A549 (cell line): Measurements from ENCODE around the gene MYO1E. TPM values are rescaled to one million over a fixed set of nuclear protein-coding genes. Genes with fewer than 3 reads are reported as not detected.

Source experiments
- ATAC-seq, 2 experiments: fragments of 200-7000 bp in 1 of 2; fragments of >200 bp in 1 of 2; cut with Nextera tagmentation in 1 of 2; cut with Tn5 transposase in 1 of 2; 3 replicates each; pipeline versions ENCODE4 v1.8.0 to v1.9.1; 2018 to 2020; ENCODE audit warnings: mild to moderate bottlenecking in 1 of 2, moderate library complexity in 1 of 2
- CTCF ChIA-PET: fragments of 300-600 bp; sonication (Branson Sonifier 250); formaldehyde crosslinking; extraction: SDS; loops from one replicate; lab custom pipeline; 2021; ENCODE audit warnings: antibody characterized with exemption, inconsistent platforms; lab: Yijun Ruan, JAX
- POLR2A ChIA-PET: fragments of 350-600 bp; formaldehyde crosslinking; extraction: SDS; loops from one replicate; lab custom pipeline; 2021; ENCODE audit warnings: antibody characterized with exemption, inconsistent platforms; lab: Yijun Ruan, JAX
- DNase-seq, 2 experiments: peaks; one replicate each; pipeline versions ENCODE4 v3.0.0 to v3.0.0-alpha.2; 2011 to 2016; ENCODE audit warnings: low read depth in 1 of 2, low spot score in 1 of 2
- FAIRE-seq: peaks from 2 replicates; lab custom pipeline; 2011; peaks lifted over from hg19 to GRCh38; lab: Jason Lieb, UNC
- H3K27ac ChIP-seq, 2 experiments: fragments of >200 bp; sonication (Bioruptor Twin); formaldehyde crosslinking; 3 replicates each; pipeline ENCODE4 v1.5.1; 2016 to 2017
- H3K4me1 ChIP-seq: fragments of >200 bp; sonication (Bioruptor Twin); formaldehyde crosslinking; 3 replicates; pipeline ENCODE4 v1.6.1; 2016
- H3K4me2 ChIP-seq: fragments of >200 bp; sonication (Bioruptor Twin); formaldehyde crosslinking; 3 replicates; pipeline ENCODE4 v1.6.1; 2016
- H3K4me3 ChIP-seq: fragments of >200 bp; sonication (Bioruptor Twin); formaldehyde crosslinking; 3 replicates; pipeline ENCODE4 v1.5.1; 2016
- H3K9me3 ChIP-seq: fragments of >200 bp; sonication (Bioruptor Twin); formaldehyde crosslinking; 3 replicates; pipeline ENCODE4 v1.6.1; 2016
- BCL3 ChIP-seq: fragments of >200 bp; sonication (Bioruptor Twin); formaldehyde crosslinking; IDR thresholded peaks from 3 replicates; pipeline ENCODE4 v1.6.1; 2016
- BHLHE40 ChIP-seq: IDR thresholded peaks from 2 replicates; pipeline ENCODE4 v1.6.1; 2012; ENCODE audit warnings: low read depth, low read length, inconsistent platforms
- CBX8 ChIP-seq: fragments of 200-600 bp; sonication (generic); IDR thresholded peaks from 2 replicates; pipeline ENCODE4 v1.6.1; 2016
- CEBPB ChIP-seq, 2 experiments: fragments of >200 bp in 1 of 2; sonication (Bioruptor Twin) in 1 of 2; formaldehyde crosslinking in 1 of 2; IDR thresholded peaks; 2 replicates each; pipeline ENCODE4 v1.6.1; 2012 to 2016
- CHD2 ChIP-seq: fragments of 150-350 bp; IDR thresholded peaks from 2 replicates; pipeline ENCODE4 v1.6.1; 2014; ENCODE audit warnings: low read length; ENCODE audit not compliant: partially characterized antibody
- CTCF ChIP-seq: fragments of >200 bp; sonication (Bioruptor Twin); formaldehyde crosslinking; IDR thresholded peaks from 3 replicates; pipeline ENCODE4 v1.5.1; 2016
- EHMT2 ChIP-seq: fragments of 200-600 bp; sonication (generic); IDR thresholded peaks from 2 replicates; pipeline ENCODE4 v1.6.1; 2016; ENCODE audit warnings: antibody characterized with exemption, low read depth, mild to moderate bottlenecking, moderate library complexity
- ESRRA ChIP-seq: fragments of 150-350 bp; IDR thresholded peaks from 2 replicates; pipeline ENCODE4 v1.6.1; 2014; ENCODE audit warnings: mild to moderate bottlenecking, low read length, borderline replicate concordance
- GATA3 ChIP-seq: IDR thresholded peaks from 2 replicates; pipeline ENCODE4 v1.6.1; 2012; ENCODE audit warnings: borderline replicate concordance
- HDAC2 ChIP-seq: fragments of 200-600 bp; sonication (generic); IDR thresholded peaks from 2 replicates; pipeline ENCODE4 v1.6.1; 2016
- HOXB5 ChIP-seq: fragments of 250-450 bp; sonication (Bioruptor Pico); IDR thresholded peaks from 2 replicates; pipeline ENCODE4 v1.5.0; 2020; ENCODE audit warnings: mild to moderate bottlenecking, moderate library complexity
- MAZ ChIP-seq: fragments of 150-350 bp; IDR thresholded peaks from 2 replicates; pipeline ENCODE4 v1.6.1; 2014; ENCODE audit warnings: antibody characterized with exemption, low read depth, low read length, borderline replicate concordance
- NFE2L2 ChIP-seq: fragments of 150-350 bp; conservative IDR thresholded peaks from 2 replicates; pipeline ENCODE4 v1.6.1; 2014; ENCODE audit warnings: low read length
- PHF8 ChIP-seq: fragments of 200-600 bp; sonication (generic); IDR thresholded peaks from 2 replicates; pipeline ENCODE4 v1.6.1; 2016; ENCODE audit warnings: low read depth, mild to moderate bottlenecking, antibody characterized with exemption, moderate library complexity, borderline replicate concordance
- POLR2A ChIP-seq: IDR thresholded peaks from 2 replicates; pipeline ENCODE4 v1.6.1; 2012; ENCODE audit warnings: mild to moderate bottlenecking, low read length
- RAD21 ChIP-seq, 2 experiments: fragments of >200 bp in 1 of 2; sonication (Bioruptor Twin) in 1 of 2; formaldehyde crosslinking in 1 of 2; IDR thresholded peaks in 1 of 2; conservative IDR thresholded peaks in 1 of 2; 2 replicates in 1 of 2; 3 replicates in 1 of 2; pipeline ENCODE4 v1.6.1; 2012 to 2018; ENCODE audit warnings: inconsistent platforms in 1 of 2
- RARB ChIP-seq: fragments of 250-450 bp; sonication (Bioruptor Pico); IDR thresholded peaks from 2 replicates; pipeline ENCODE4 v1.8.0; 2021; ENCODE audit warnings: mild to moderate bottlenecking, moderate library complexity
- SMC3 ChIP-seq: fragments of >200 bp; sonication (Bioruptor Twin); formaldehyde crosslinking; IDR thresholded peaks from 3 replicates; pipeline ENCODE4 v1.6.1; 2018; ENCODE audit warnings: inconsistent platforms
- SREBF2 ChIP-seq: fragments of 450-650 bp; IDR thresholded peaks from 2 replicates; pipeline ENCODE4 v1.6.1; 2014; ENCODE audit warnings: mild to moderate bottlenecking, moderate library complexity
- TFCP2L1 ChIP-seq: fragments of 250-450 bp; sonication (Bioruptor Pico); IDR thresholded peaks from 2 replicates; pipeline ENCODE4 v1.5.0; 2021; ENCODE audit warnings: mild to moderate bottlenecking
- USF2 ChIP-seq: fragments of 450-650 bp; IDR thresholded peaks from 2 replicates; pipeline ENCODE4 v1.6.1; 2014; ENCODE audit warnings: antibody characterized with exemption
- ZNF302 ChIP-seq: fragments of 250-450 bp; sonication (Bioruptor Pico); IDR thresholded peaks from 2 replicates; pipeline ENCODE4 v1.9.0; 2021; ENCODE audit warnings: inconsistent platforms, mild to moderate bottlenecking, moderate library complexity
- WGBS: methylation state at CpG from one replicate; pipeline ENCODE4 v1.1.6; 2017; ENCODE audit errors: missing lambda C conversion rate; 5-methylcytosine and 5-hydroxymethylcytosine counted together
- polyA plus RNA-seq, 4 experiments: library from polyadenylated mRNA; depleted of rRNA in 3 of 4; stranded (reverse); fragments of >200 nt; fragmentation: RNase III in 1 of 4; extraction: RNeasy Plus Mini Kit Qiagen cat#74134 plus additional on column Dnase treatment in 1 of 4; gene quantifications; 2 replicates in 3 of 4; 3 replicates in 1 of 4; pipeline ENCODE4 v1.2.3, GENCODE V29; 2011 to 2017
- TF ChIP-seq, protein P1 (sequence below): fragments of 150-350 bp; IDR thresholded peaks from 2 replicates; pipeline ENCODE4 v1.6.1; 2014; ENCODE audit warnings: low read depth, mild to moderate bottlenecking, low read length
- TF ChIP-seq, protein P2 (sequence below): fragments of 250-450 bp; sonication (Bioruptor Pico); IDR thresholded peaks from 2 replicates; pipeline ENCODE4 v1.5.0; 2021; ENCODE audit warnings: mild to moderate bottlenecking, moderate library complexity, borderline replicate concordance
- TF ChIP-seq, protein P3 (sequence below): fragments of 250-450 bp; sonication (Bioruptor Pico); IDR thresholded peaks from 2 replicates; pipeline ENCODE4 v1.5.0; 2020; ENCODE audit warnings: low read depth, mild to moderate bottlenecking, moderate library complexity

Gene MYO1E
- polyA plus RNA-seq, 2 of the 4 experiments (the other 2 are of a cell fraction), result 202 to 497 TPM

- TF ChIP-seq, protein P1, sequence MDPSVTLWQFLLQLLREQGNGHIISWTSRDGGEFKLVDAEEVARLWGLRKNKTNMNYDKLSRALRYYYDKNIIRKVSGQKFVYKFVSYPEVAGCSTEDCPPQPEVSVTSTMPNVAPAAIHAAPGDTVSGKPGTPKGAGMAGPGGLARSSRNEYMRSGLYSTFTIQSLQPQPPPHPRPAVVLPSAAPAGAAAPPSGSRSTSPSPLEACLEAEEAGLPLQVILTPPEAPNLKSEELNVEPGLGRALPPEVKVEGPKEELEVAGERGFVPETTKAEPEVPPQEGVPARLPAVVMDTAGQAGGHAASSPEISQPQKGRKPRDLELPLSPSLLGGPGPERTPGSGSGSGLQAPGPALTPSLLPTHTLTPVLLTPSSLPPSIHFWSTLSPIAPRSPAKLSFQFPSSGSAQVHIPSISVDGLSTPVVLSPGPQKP, result no peak
- no peak for TF ChIP-seq CHD2
- TF ChIP-seq NFE2L2, result no peak
- no peak for TF ChIP-seq RARB (CRISPR knock-in tag)
- no peak for TF ChIP-seq CEBPB (IDR thresholded peaks at IDR 0.05)
- no peak for TF ChIP-seq CBX8
- TF ChIP-seq, all 56 proteins: peak for 0
Observed at GRCh38 chr15:59378855-59379254, 6.2 kb upstream of the MYO1E start (continued).

GRCh38 chr15:59377924-59378323 lies 5.3 kb upstream of the MYO1E start:
- FAIRE-seq (no peak), DNase-seq (no peak), ATAC-seq (no peak)
- Histone ChIP-seq H3K4me3 (no peak overlapping the region), H3K9me3 (no peaks in the 10 kb centered on the region), H3K4me2 (no peak overlapping the region), H3K4me1 (peaks cover 51% of the 10 kb centered on the region), H3K27ac (no peak overlapping the region; a peak in 1 of 6 replicates)
- 66% methylated on average over 3 of the region's 3 CpGs for WGBS
- ChIA-PET CTCF (interaction anchor here (0.7 to 3.7 kb wide), 13 partner anchors 11 to 216 kb away, joined by 3 to 14 read pairs (median 6); no protein-coding TSS in a partner anchor), POLR2A (interaction anchor here (0.6 kb wide), 2 partner anchors 94 to 122 kb away, joined by 3 to 4 read pairs; no protein-coding TSS in a partner anchor)
- no peak for TF ChIP-seq TFCP2L1 (CRISPR knock-in tag)
- peak; percentile 97 for TF ChIP-seq CEBPB (IDR thresholded peaks at IDR 0.05)
- TF ChIP-seq, all 56 proteins: peak for 1

DNA sequence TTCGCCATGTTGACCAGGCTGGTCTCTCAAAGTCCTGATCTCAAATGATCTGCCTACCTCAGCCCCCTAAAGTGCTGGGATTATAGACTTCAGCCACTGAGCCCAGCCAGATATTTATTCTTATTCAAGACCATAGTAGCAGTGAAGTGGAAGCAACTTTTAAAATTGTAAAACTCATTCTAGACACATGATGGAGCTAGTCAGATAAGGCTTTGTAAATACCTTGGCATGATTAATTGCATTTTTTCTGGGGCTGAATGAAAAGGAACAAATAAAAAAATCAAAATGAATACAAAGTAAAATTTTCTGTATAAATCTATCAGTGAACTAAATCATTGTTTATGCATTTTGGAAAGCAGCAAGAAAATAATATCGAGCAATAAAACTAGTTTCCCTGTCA lies 4.1 kb upstream of the MYO1E start:
- peak overlapping the region in 1 of 2 experiments; percentile 57; a peak in 3 of 6 replicates for H3K27ac ChIP-seq
- no peak for ATAC-seq
- ChIA-PET POLR2A (interaction anchor here (1.0 kb wide), 1 partner anchor 62 kb away, joined by 4 read pairs; the partner anchor contains the start of gene FAM81A), CTCF (interaction anchor here (0.6 to 3.7 kb wide), 19 partner anchors 11 to 282 kb away, joined by 3 to 14 read pairs (median 6); no protein-coding TSS in a partner anchor)
- DNase-seq, result peak in 1 of 2 experiments; percentile 48
- peaks cover 51% of the 10 kb centered on the region for H3K4me1 ChIP-seq
- H3K9me3 ChIP-seq, result no peaks in the 10 kb centered on the region
- H3K4me3 ChIP-seq, result no peak overlapping the region
- WGBS, result 92% methylated on average over 2 of the region's 2 CpGs
- FAIRE-seq, result peak; percentile 54
- TF ChIP-seq RAD21 (conservative IDR thresholded peaks at IDR 0.05 in 1 of 2, IDR thresholded peaks at IDR 0.05 in 1 of 2) (peak; percentile 57 to 66), POLR2A (no peak), HDAC2 (no peak), RARB (CRISPR knock-in tag) (no peak), GATA3 (no peak), PHF8 (no peak), EHMT2 (no peak), HOXB5 (CRISPR knock-in tag) (peak; percentile 98), ZNF302 (CRISPR knock-in tag) (no peak), SREBF2 (no peak), BCL3 (no peak), SMC3 (peak; percentile 69), MAZ (no peak), USF2 (no peak), CTCF (peak; percentile 56), BHLHE40 (no peak), CHD2 (no peak), ESRRA (no peak)
- TF ChIP-seq, protein P2, sequence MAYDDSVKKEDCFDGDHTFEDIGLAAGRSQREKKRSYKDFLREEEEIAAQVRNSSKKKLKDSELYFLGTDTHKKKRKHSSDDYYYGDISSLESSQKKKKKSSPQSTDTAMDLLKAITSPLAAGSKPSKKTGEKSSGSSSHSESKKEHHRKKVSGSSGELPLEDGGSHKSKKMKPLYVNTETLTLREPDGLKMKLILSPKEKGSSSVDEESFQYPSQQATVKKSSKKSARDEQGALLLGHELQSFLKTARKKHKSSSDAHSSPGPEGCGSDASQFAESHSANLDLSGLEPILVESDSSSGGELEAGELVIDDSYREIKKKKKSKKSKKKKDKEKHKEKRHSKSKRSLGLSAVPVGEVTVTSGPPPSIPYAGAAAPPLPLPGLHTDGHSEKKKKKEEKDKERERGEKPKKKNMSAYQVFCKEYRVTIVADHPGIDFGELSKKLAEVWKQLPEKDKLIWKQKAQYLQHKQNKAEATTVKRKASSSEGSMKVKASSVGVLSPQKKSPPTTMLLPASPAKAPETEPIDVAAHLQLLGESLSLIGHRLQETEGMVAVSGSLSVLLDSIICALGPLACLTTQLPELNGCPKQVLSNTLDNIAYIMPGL (CRISPR knock-in tag), result no peak
- TF ChIP-seq, protein P3, sequence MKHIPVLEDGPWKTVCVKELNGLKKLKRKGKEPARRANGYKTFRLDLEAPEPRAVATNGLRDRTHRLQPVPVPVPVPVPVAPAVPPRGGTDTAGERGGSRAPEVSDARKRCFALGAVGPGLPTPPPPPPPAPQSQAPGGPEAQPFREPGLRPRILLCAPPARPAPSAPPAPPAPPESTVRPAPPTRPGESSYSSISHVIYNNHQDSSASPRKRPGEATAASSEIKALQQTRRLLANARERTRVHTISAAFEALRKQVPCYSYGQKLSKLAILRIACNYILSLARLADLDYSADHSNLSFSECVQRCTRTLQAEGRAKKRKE (CRISPR knock-in tag), result no peak
- H3K4me2 ChIP-seq, result no peak overlapping the region
